Upper lobe of left lung (tissue), 6 donors: ENCODE measurements around the gene GPR179. TPM values are rescaled to one million over a fixed set of nuclear protein-coding genes. Genes with fewer than 3 reads are reported as not detected.

ENCODE experiments used
- ATAC-seq, 2 donors: fragments of 200-7000 bp; cut with Tn5 transposase; one replicate each; pipeline ENCODE4 v1.9.1; 2022; ENCODE audit warnings: mild to moderate bottlenecking in 2 of 2, moderate library complexity in 2 of 2; ENCODE audit not compliant: low FRiP score in 2 of 2
- DNase-seq, 2 donors: peaks; one replicate each; pipeline ENCODE4 v3.0.0-alpha.2; 2019 to 2020
- H3K27ac ChIP-seq, 4 donors: fragments of 200-600 bp; sonication (generic); one replicate each; pipeline ENCODE4 v1.5.1; 2016 to 2019
- H3K27me3 ChIP-seq, 4 donors: fragments of 200-600 bp; sonication (generic); one replicate each; pipeline ENCODE4 v1.5.1; 2017 to 2019
- H3K36me3 ChIP-seq, 4 donors: fragments of 200-600 bp; sonication (generic); one replicate each; pipeline ENCODE4 v1.5.1; 2016 to 2019
- H3K4me1 ChIP-seq, 4 donors: fragments of 200-600 bp; sonication (generic); one replicate each; pipeline ENCODE4 v1.5.1; 2018 to 2019
- H3K4me3 ChIP-seq, 4 donors: fragments of 200-600 bp; sonication (generic); one replicate each; pipeline ENCODE4 v1.5.1; 2017 to 2019; ENCODE audit warnings: mild to moderate bottlenecking in 2 of 4, moderate library complexity in 1 of 4
- H3K9me3 ChIP-seq, 4 donors: fragments of 200-600 bp; sonication (generic); one replicate each; pipeline ENCODE4 v1.5.1; 2018 to 2019
- EP300 ChIP-seq, 4 donors: sonication (generic); formaldehyde crosslinking; IDR thresholded peaks; one replicate each; pipeline ENCODE4 v1.5.1; 2017; ENCODE audit warnings: antibody characterized with exemption in 4 of 4, control low read depth in 2 of 4
- POLR2A ChIP-seq, 4 donors: fragments of 450-650 bp; IDR thresholded peaks; one replicate each; pipeline ENCODE4 v1.5.1; 2016 to 2017; ENCODE audit warnings: antibody characterized with exemption in 4 of 4, mild to moderate bottlenecking in 2 of 4
- POLR2AphosphoS5 ChIP-seq, 2 donors: sonication (generic); formaldehyde crosslinking; IDR thresholded peaks; one replicate each; pipeline ENCODE4 v1.5.1; 2017; ENCODE audit warnings: antibody characterized with exemption in 2 of 2
- WGBS, 2 donors: methylation state at CpG; one replicate each; pipeline ENCODE4 v1.1.5; 2017 to 2018; 5-methylcytosine and 5-hydroxymethylcytosine counted together
- total RNA-seq, 6 donors: library from RNA; depleted of rRNA in 4 of 6; stranded (reverse); fragments of >200 nt in 4 of 6; gene quantifications; one replicate each; pipeline versions ENCODE4 v1.1.0 to v1.2.1, GENCODE V29; 2016 to 2021
- TF ChIP-seq, protein P1 (sequence below), 6 experiments: fragments of 450-650 bp in 4 of 6; fragments of 200-600 bp in 2 of 6; sonication (generic) in 2 of 6; IDR thresholded peaks; one replicate each; pipeline ENCODE4 v1.5.1; 2016 to 2019; ENCODE audit warnings: antibody characterized with exemption in 6 of 6
- donor health status: DM: no; HTN: no; CAD: no; lungs with moderate emphysema.
- donor health status: DM: no; HTN: yes; CAD: no; lungs with severe emphysema.

Gene GPR179
- total RNA-seq, 6 donors from 2014 or later, result under 0.01 to 0.30 (median 0.09) TPM; not detected in 1

DNA sequence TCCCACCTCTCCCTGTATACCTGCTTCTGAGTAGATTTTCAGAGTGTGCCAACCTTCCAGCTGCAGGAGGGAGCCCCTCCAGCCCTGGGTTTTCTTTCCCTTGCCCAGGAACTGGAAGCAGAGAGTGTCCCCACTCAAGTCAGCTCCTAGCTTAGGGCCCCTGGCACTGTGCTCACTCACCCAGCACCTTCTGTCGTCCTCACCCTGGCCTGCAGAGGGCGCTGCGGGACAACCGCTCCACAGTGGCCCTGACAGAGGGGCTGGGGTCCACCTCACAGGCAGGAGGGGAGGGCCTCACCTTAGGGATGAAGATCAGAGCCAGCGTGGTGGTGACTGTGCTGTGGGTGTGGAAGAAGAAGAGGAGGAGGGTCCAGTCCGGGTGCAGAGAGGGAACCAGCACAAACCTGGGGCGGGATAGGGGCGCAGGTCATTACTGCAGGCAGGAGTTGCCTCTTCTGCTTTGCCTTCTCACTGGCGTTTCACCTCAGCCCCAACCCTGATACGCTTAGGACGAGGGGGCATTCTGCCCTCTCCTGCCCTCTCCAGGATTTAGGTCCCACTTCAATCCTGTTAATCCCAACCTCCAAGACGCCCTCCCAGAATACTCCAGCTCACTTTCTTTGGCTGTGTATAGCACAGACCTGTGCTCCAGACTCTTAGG lies 10.0 kb downstream of the GPR179 start:
- TF ChIP-seq, protein P1, sequence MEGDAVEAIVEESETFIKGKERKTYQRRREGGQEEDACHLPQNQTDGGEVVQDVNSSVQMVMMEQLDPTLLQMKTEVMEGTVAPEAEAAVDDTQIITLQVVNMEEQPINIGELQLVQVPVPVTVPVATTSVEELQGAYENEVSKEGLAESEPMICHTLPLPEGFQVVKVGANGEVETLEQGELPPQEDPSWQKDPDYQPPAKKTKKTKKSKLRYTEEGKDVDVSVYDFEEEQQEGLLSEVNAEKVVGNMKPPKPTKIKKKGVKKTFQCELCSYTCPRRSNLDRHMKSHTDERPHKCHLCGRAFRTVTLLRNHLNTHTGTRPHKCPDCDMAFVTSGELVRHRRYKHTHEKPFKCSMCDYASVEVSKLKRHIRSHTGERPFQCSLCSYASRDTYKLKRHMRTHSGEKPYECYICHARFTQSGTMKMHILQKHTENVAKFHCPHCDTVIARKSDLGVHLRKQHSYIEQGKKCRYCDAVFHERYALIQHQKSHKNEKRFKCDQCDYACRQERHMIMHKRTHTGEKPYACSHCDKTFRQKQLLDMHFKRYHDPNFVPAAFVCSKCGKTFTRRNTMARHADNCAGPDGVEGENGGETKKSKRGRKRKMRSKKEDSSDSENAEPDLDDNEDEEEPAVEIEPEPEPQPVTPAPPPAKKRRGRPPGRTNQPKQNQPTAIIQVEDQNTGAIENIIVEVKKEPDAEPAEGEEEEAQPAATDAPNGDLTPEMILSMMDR (IDR thresholded peaks at IDR 0.05), result peak in 5 of 6 experiments; percentile 10 to 46 (median 33)
- no peak for TF ChIP-seq POLR2A (IDR thresholded peaks at IDR 0.05)
- Histone ChIP-seq H3K4me3 (no peak overlapping the region), H3K27me3 (no peaks in the 10 kb centered on the region), H3K27ac (no peak overlapping the region), H3K36me3 (no peaks in the 10 kb centered on the region), H3K9me3 (no peaks in the 10 kb centered on the region), H3K4me1 (no peaks in the 10 kb centered on the region)
- WGBS, 2 donors, result 50 to 54% methylated on average over 12 of the region's 12 CpGs
- no peak for ATAC-seq
- DNase-seq, result peak; percentile 28 to 76

GRCh38 chr17:38332735-38333134 lies 11.0 kb downstream of the GPR179 start:
- no peak for TF ChIP-seq EP300 (IDR thresholded peaks at IDR 0.05)
- TF ChIP-seq, protein P1 (IDR thresholded peaks at IDR 0.05), result no peak
- TF ChIP-seq POLR2AphosphoS5 (IDR thresholded peaks at IDR 0.05), result no peak
- TF ChIP-seq POLR2A (IDR thresholded peaks at IDR 0.05), result no peak
- no peaks in the 10 kb centered on the region for H3K27me3 ChIP-seq
- ATAC-seq (no peak), DNase-seq (no peak)
- H3K9me3 ChIP-seq, result no peaks in the 10 kb centered on the region
- no peaks in the 10 kb centered on the region for H3K36me3 ChIP-seq
- no peak overlapping the region for H3K4me3 ChIP-seq
- no peak overlapping the region for H3K27ac ChIP-seq
- WGBS, 2 donors, result 83 to 90% methylated on average over 5 to 6 of the region's 7 CpGs
- peaks cover 0 to 1% (median 0%) of the 10 kb centered on the region in 4 donors for H3K4me1 ChIP-seq

DNA sequence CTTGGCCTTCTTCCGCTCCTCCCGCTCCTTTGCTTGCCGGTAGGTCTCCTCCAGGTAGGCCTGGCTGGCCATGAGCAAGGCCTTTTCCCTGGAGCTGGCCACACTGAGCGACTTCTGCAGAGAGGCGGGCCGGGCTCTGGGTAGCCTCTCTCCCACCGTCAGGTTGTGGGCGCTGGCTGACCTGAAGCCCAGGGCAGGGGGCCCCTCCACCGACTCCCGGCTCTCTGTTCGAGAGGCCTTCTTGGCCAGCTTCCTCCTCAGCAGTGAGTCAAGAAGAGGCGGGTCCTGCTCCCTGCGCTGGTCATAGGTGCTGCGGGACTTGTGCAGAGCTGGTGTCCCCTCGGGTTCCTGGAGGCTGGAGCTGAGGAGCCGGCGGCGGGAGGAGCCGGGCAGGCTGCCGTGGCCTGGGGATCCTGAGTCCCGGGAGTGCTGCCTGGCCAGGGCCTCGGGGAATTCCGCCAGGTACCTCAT lies 12.8 kb downstream of the GPR179 start:
- H3K36me3 ChIP-seq, result no peaks in the 10 kb centered on the region
- H3K27ac ChIP-seq, result no peak overlapping the region
- ATAC-seq, result peak in 1 of 2 donors; percentile 59
- TF ChIP-seq POLR2AphosphoS5 (IDR thresholded peaks at IDR 0.05) (no peak), EP300 (IDR thresholded peaks at IDR 0.05) (no peak), POLR2A (IDR thresholded peaks at IDR 0.05) (peak in 1 of 4 donors; percentile 13)
- H3K27me3 ChIP-seq, result no peaks in the 10 kb centered on the region
- 76% methylated on average over 23 of the region's 23 CpGs; no CpG with 5 or more reads in 1 of the 2 donors for WGBS, 2 donors
- H3K4me3 ChIP-seq, result no peak overlapping the region
- H3K4me1 ChIP-seq, result peaks cover 0 to 16% (median 8%) of the 10 kb centered on the region in 4 donors
- DNase-seq, result peak; percentile 71 to 82
- H3K9me3 ChIP-seq, result no peaks in the 10 kb centered on the region

DNA sequence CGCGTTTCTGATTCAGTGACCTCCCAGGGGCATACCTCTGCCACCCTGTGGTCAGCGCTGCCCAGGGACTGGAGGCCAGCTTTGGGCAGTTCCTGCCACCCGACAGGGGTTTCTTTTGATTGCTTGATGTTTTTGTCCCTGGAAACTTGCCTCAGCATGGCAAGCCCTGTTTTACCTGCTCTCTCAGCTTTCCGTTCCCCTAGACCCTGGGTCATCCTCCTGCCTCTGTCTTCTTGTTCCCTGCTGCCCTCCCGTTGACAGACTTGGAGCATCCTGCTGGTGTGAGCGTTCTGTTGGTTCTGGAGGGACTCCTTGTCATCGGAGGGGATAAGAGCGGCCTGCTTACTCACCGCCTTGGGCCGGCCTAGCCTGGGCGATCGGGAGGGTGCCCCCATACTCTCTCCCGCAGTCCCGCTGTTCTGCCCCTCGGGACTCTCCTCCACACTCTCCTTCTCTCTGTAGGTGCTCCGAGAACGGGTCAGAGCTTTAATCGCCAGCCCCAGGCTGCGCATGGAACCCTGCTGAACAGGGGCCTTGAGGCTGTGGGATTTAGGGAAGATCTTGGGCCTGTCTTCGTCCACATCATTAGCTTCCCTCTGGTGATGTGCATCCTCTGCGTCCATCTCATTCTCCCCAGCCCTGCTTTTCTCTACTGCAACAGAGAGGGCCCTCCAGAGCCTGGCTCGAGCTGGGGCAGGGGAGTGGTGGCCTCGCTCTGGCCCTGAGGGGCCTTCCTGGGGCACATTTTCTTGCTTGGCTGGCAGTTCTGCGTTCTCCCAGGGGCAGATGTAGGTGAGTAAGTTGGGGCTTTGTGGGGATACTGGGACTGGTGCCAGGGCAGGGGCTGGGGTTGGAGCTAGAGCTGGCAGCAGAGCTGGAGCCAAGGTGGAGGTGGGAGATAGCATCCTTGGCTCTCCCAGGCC lies 13.7 kb downstream of the GPR179 start:
- peaks cover 0 to 16% (median 10%) of the 10 kb centered on the region in 4 donors for H3K4me1 ChIP-seq
- no peaks in the 10 kb centered on the region for H3K36me3 ChIP-seq
- TF ChIP-seq, protein P1 (IDR thresholded peaks at IDR 0.05), result no peak
- TF ChIP-seq POLR2A (IDR thresholded peaks at IDR 0.05) (no peak), POLR2AphosphoS5 (IDR thresholded peaks at IDR 0.05) (no peak), EP300 (IDR thresholded peaks at IDR 0.05) (no peak)
- no peak overlapping the region for H3K27ac ChIP-seq
- no peaks in the 10 kb centered on the region for H3K9me3 ChIP-seq
- 90 to 92% methylated on average over 24 to 25 of the region's 25 CpGs for WGBS, 2 donors
- H3K27me3 ChIP-seq, result no peaks in the 10 kb centered on the region
- ATAC-seq (no peak), DNase-seq (no peak)
- no peak overlapping the region for H3K4me3 ChIP-seq

DNA sequence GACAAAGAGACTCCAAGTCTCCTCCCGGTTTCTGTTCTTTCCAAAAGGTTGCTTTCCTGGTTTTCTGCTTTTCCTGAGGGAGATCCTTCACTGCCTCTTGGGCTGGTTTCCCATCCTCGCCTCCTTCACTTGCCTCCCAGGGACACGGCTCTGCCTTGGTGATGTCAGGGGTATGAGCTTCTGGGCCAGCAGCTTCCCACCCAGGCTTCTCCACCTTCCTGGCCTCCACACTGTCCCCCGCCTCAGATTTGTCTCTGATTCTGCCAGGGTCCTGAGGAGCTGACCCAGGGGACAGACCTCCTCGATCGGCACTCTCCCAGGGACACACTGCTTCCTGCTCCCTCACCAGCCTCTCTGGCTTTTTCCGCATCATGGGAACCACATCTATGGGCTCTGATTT lies 14.5 kb downstream of the GPR179 start:
- H3K4me1 ChIP-seq, result peaks cover 0 to 19% (median 13%) of the 10 kb centered on the region in 4 donors
- DNase-seq, result no peak
- H3K4me3 ChIP-seq, result no peak overlapping the region
- no peak overlapping the region for H3K27ac ChIP-seq
- WGBS, 2 donors, result 87 to 88% methylated on average over 7 of the region's 7 CpGs
- no peaks in the 10 kb centered on the region for H3K27me3 ChIP-seq
- H3K36me3 ChIP-seq, result no peaks in the 10 kb centered on the region
- TF ChIP-seq POLR2AphosphoS5 (IDR thresholded peaks at IDR 0.05) (no peak), POLR2A (IDR thresholded peaks at IDR 0.05) (no peak), EP300 (IDR thresholded peaks at IDR 0.05) (no peak)
- TF ChIP-seq, protein P1 (IDR thresholded peaks at IDR 0.05), result no peak
- no peaks in the 10 kb centered on the region for H3K9me3 ChIP-seq
- ATAC-seq, result no peak
